Measurements from ENCODE around the gene FCSK. TPM values are rescaled to one million over a fixed set of nuclear protein-coding genes. Genes with fewer than 3 reads are reported as not detected.

Gene FCSK
- total and polyA plus RNA-seq, 2 of the 13 experiments (the other 11 are each of a cell fraction or from before 2014, with no cell fraction given), result 9.1 to 19.2 TPM

DNA sequence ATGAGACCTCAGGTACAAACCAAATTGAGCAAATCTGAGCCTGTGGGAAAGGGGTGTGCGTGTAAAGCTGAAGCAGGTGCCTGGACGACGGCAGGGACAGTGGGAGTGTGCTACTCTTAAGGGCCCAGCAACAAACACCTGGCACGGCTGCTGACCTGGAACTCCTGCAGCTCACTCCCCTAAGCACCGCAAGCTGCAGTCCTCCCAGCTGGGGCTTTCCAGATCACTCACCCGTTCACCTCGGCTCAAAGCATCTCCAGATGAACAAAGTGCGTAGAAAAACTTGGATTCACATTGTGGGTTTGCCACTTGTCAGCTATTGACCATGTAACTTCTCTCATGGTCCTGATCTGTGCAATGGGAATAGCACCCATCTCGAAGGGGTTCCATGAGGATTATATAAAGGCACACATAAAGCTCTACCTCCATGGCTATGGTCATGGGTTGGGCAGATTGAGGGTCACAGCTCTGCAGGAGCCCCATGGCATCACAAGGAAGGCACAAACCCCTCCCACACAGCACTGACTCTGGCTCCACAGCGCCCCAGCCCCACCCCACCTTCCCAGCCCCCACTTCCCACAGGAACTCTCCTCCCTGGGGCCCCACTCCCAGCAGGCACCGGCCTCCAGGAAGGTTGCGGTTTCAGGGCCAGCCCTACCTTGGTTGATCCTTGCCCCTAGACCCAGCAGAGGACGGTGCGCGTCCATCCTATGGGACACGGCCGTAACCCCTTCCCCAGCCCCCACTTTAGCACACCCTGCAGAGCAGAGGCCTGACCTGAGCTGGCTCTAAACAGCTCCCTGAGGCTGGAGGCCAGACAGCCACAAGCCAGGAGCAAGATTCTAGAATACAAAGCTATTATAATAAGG, 37.4 kb upstream of the FCSK start:
- POLR2A ChIA-PET, result interaction anchor here (0.7 to 4.2 kb wide), 7 partner anchors 11 to 344 kb away, joined by 3 to 38 read pairs (median 4); no protein-coding TSS in a partner anchor
- no peak for TF ChIP-seq ZNF326 (CRISPR knock-in tag; IDR thresholded peaks at IDR 0.05; ENCODE audit: borderline replicate concordance)
- no peak for TF ChIP-seq KLF11 (CRISPR knock-in tag; IDR thresholded peaks at IDR 0.05)
- TF ChIP-seq NR2F1 (CRISPR knock-in tag; IDR thresholded peaks at IDR 0.05), result no peak
- no peak for TF ChIP-seq GTF2F1 (IDR thresholded peaks at IDR 0.05; ENCODE audit: low read length)
- TF ChIP-seq ASH2L (IDR thresholded peaks at IDR 0.05; ENCODE audit: insufficient read length, low read depth, low read length), result no peak
- TF ChIP-seq, protein P1, sequence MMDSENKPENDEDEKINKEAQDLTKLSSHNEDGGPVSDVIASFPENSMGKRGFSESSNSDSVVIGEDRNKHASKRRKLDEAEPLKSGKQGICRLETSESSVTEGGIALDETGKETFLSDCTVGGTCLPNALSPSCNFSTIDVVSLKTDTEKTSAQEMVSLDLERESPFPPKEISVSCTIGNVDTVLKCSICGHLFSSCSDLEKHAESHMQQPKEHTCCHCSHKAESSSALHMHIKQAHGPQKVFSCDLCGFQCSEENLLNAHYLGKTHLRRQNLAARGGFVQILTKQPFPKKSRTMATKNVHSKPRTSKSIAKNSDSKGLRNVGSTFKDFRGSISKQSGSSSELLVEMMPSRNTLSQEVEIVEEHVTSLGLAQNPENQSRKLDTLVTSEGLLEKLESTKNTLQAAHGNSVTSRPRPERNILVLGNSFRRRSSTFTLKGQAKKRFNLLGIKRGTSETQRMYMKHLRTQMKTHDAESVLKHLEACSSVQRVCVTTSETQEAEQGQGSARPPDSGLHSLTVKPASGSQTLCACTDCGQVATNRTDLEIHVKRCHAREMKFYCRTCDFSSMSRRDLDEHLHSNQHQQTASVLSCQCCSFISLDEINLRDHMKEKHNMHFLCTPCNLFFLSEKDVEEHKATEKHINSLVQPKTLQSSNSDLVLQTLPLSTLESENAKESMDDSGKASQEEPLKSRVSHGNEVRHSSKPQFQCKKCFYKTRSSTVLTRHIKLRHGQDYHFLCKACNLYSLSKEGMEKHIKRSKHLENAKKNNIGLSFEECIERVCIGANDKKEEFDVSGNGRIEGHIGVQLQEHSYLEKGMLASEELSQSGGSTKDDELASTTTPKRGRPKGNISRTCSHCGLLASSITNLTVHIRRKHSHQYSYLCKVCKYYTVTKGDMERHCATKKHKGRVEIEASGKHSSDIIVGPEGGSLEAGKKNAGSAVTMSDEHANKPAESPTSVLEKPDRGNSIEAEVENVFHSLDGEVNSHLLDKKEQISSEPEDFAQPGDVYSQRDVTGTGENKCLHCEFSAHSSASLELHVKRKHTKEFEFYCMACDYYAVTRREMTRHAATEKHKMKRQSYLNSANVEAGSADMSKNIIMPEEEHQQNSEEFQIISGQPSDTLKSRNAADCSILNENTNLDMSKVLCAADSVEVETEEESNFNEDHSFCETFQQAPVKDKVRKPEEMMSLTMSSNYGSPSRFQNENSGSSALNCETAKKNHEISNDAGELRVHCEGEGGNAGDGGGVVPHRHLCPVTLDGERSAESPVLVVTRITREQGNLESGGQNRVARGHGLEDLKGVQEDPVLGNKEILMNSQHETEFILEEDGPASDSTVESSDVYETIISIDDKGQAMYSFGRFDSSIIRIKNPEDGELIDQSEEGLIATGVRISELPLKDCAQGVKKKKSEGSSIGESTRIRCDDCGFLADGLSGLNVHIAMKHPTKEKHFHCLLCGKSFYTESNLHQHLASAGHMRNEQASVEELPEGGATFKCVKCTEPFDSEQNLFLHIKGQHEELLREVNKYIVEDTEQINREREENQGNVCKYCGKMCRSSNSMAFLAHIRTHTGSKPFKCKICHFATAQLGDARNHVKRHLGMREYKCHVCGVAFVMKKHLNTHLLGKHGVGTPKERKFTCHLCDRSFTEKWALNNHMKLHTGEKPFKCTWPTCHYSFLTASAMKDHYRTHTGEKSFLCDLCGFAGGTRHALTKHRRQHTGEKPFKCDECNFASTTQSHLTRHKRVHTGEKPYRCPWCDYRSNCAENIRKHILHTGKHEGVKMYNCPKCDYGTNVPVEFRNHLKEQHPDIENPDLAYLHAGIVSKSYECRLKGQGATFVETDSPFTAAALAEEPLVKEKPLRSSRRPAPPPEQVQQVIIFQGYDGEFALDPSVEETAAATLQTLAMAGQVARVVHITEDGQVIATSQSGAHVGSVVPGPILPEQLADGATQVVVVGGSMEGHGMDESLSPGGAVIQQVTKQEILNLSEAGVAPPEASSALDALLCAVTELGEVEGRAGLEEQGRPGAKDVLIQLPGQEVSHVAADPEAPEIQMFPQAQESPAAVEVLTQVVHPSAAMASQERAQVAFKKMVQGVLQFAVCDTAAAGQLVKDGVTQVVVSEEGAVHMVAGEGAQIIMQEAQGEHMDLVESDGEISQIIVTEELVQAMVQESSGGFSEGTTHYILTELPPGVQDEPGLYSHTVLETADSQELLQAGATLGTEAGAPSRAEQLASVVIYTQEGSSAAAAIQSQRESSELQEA (CRISPR knock-in tag; IDR thresholded peaks at IDR 0.05; ENCODE audit: not compliant biosample characterization), result no peak
- TF ChIP-seq ZNF737 (CRISPR knock-in tag; IDR thresholded peaks at IDR 0.05; ENCODE audit: borderline replicate concordance), result no peak
- TF ChIP-seq ZNF674 (CRISPR knock-in tag; IDR thresholded peaks at IDR 0.05; ENCODE audit: low read depth), result no peak
- TF ChIP-seq, protein P2, sequence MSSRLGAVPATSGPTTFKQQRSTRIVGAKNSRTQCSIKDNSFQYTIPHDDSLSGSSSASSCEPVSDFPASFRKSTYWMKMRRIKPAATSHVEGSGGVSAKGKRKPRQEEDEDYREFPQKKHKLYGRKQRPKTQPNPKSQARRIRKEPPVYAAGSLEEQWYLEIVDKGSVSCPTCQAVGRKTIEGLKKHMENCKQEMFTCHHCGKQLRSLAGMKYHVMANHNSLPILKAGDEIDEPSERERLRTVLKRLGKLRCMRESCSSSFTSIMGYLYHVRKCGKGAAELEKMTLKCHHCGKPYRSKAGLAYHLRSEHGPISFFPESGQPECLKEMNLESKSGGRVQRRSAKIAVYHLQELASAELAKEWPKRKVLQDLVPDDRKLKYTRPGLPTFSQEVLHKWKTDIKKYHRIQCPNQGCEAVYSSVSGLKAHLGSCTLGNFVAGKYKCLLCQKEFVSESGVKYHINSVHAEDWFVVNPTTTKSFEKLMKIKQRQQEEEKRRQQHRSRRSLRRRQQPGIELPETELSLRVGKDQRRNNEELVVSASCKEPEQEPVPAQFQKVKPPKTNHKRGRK (CRISPR knock-in tag; IDR thresholded peaks at IDR 0.05), result no peak

More for the DNA sequence above, 37.4 kb upstream of the FCSK start:
- intact Hi-C loops (cut with micrococcal nuclease; ENCODE audit: unreplicated experiment) (loop anchor here (5.0 kb wide), 1 partner anchor 35 kb away; the partner anchor contains the start of gene FCSK), in situ Hi-C loops (cut with HindIII; ENCODE audit: extremely low pct_ligation_motif_present, low pct_unique_long_range_greater_than_20kb) (no loop called here)
- DNase-seq (ENCODE audit: low spot score) (peak; percentile 58), FAIRE-seq (peak; percentile 15), ATAC-seq (peak; percentile 81)
- CTCF ChIA-PET (ENCODE audit: low intra/inter-chr PET ratio, low total read pairs), result interaction anchor here (1.5 kb wide), 1 partner anchor 54 kb away, joined by 3 read pairs; no protein-coding TSS in a partner anchor
- peaks cover 68% of the 10 kb centered on the region for H3K79me2 ChIP-seq (ENCODE audit: insufficient read depth, low read length)
- 60% methylated on average over 17 of the region's 17 CpGs for WGBS (ENCODE audit: low lambda C conversion rate)
- BruUV-seq (replicated peaks), result no TSS peak
- H3K9ac ChIP-seq (ENCODE audit: insufficient read depth, low read depth, low read length), result 0 out of 2 replicates have a peak overlapping the region, but pooled peaks have one; percentile 9
- H3K4me3 ChIP-seq (replicated peaks in 1 of 3; ENCODE audit: insufficient read depth in 1 of 3, low read depth in 2 of 3, low read length in 3 of 3), result no peak overlapping the region
- H3K36me3 ChIP-seq (replicated peaks in 1 of 2; ENCODE audit: control insufficient read depth in 1 of 2, insufficient read depth in 2 of 2, low read length in 2 of 2), result peaks cover under 1 to 27% of the 10 kb centered on the region in 2 experiments; a peak in 4 of 5 replicates
- peaks cover 67% of the 10 kb centered on the region for H3K4me1 ChIP-seq (ENCODE audit: insufficient read depth, low read length)
- H4K20me1 ChIP-seq (ENCODE audit: insufficient read depth, low read length), result no peaks in the 10 kb centered on the region; the same call in 1 of the 2 replicates
- H2AFZ ChIP-seq (ENCODE audit: low read length), result no peak overlapping the region
- H3K27ac ChIP-seq (ENCODE audit: extremely low read length, insufficient read depth, low read length), result peak overlapping the region; percentile 50
- H3K27me3 ChIP-seq (ENCODE audit: control insufficient read depth in 1 of 2, insufficient read depth in 2 of 2, low read length in 2 of 2), result no peaks in the 10 kb centered on the region
- H3K4me2 ChIP-seq (ENCODE audit: low read depth, low read length), result peak overlapping the region; percentile 45
- no peaks in the 10 kb centered on the region for H3K9me3 ChIP-seq (ENCODE audit: low read length)

Data from HepG2 (cell line).